A673 (cell line): ENCODE measurements around the gene ATRAID.

ENCODE experiments used
- EZH2 ChIP-seq: fragments of 200-600 bp; sonication (generic); IDR thresholded peaks from 2 replicates; pipeline ENCODE4 v1.6.1; 2017; ENCODE audit warnings: borderline replicate concordance, low read depth, mild to moderate bottlenecking, mixed read lengths, antibody characterized with exemption, low read length; ENCODE audit not compliant: poor library complexity, severe bottlenecking
- TF ChIP-seq, protein P1 (sequence below): fragments of 300-800, 200-600 bp; sonication (generic); conservative IDR thresholded peaks from 2 replicates; pipeline ENCODE4 v1.5.1; 2017; ENCODE audit warnings: low read depth, mild to moderate bottlenecking, antibody characterized with exemption, low read length, moderate library complexity, mixed read lengths

DNA sequence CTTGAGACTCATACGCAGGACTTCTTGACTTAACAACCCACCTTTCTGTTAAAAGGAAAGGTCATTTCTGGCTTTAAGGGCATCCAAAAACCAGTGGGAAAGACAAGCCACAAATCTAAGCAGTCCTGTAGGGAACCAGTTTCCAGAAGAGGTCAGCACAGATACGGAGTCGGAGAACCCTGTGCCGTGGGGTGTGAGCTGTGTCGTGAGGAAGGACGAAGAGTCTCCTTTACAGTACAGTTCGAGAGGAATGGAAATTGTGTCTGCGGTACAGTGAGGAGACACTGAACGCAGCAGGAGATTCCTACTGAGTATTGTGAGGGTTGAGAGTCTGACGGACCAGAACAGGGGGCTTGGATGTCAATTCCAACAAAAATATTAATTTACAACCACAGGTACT is 33.3 kb downstream of the ATRAID start:
- TF ChIP-seq, protein P1, sequence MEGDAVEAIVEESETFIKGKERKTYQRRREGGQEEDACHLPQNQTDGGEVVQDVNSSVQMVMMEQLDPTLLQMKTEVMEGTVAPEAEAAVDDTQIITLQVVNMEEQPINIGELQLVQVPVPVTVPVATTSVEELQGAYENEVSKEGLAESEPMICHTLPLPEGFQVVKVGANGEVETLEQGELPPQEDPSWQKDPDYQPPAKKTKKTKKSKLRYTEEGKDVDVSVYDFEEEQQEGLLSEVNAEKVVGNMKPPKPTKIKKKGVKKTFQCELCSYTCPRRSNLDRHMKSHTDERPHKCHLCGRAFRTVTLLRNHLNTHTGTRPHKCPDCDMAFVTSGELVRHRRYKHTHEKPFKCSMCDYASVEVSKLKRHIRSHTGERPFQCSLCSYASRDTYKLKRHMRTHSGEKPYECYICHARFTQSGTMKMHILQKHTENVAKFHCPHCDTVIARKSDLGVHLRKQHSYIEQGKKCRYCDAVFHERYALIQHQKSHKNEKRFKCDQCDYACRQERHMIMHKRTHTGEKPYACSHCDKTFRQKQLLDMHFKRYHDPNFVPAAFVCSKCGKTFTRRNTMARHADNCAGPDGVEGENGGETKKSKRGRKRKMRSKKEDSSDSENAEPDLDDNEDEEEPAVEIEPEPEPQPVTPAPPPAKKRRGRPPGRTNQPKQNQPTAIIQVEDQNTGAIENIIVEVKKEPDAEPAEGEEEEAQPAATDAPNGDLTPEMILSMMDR: no peak
- TF ChIP-seq EZH2: no peak
